ENCODE results near the gene JAKMIP1. TPM values are rescaled to one million over a fixed set of nuclear protein-coding genes. Genes with fewer than 3 reads are reported as not detected.

Gene JAKMIP1
- total RNA-seq (under 1 TPM; 0.15 to 0.28 TPM), polyA plus RNA-seq (under 1 TPM; 0.08 to 0.46 TPM)
- long read RNA-seq, donor 1 = 0 reads
- long read RNA-seq, donor 2 = 0 reads
- long read RNA-seq, donor 3 = 0 reads
- long read RNA-seq, donor 4 = 0 reads
- long read RNA-seq, donor 5 = 0 reads

DNA sequence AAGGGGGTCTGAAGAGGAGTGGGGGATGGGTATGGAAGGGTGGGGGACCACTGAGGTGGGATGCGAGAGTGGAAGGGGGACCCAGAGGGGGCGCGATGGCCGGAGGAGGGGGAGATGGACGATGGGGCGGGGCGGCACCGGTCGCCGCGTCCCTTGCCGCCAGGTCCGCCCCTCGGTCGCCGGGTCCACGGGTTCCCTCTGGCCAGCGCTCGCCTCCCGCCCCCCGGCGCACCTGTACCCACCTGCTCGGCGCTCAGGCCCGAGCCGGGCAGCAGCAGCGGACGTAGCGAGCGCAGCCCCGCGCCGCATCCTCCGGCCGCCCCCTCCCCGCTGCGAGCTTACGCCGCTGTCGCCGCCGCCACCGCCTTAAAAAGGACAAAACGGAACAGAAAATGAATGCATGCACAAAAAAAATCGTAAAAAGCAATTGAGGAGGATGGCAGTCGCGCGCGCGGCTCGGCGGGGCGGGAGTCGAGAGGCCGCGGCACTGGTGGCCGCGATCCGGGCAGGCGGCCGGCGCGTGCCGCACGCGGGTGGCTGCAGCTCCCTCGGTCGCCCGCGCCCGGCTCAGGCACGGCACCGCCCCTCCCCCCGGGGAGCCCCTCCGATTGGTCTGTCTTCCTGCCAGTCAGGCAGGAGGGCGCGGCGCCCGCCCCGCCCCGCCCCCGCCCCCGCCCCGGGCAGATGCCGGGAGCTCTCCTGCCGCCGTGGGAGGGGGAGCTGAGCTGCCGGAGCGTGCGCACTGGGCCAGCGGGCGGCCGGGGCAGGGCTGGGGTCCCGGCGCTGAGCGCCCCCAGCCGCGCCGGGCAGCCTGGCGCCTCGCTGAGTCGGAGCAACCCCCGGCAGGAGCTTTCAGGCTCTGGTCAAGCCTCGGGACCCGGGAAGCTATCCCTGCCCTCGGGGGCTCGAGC, at the start of gene JAKMIP1:
Gene JAKMIP1 (minus strand): TSS at position 539 of the 911 bp plus-strand sequence. CDS start 87,699 bp downstream, outside the sequence.
- H3K9ac ChIP-seq (ENCODE audit: insufficient read depth in 1 of 2, low read length in 2 of 2) = no peak within 1 kb of the TSS
- WGBS, 2 donors = 1% methylated on average over 62 to 106 of the region's 107 CpGs

DNA sequence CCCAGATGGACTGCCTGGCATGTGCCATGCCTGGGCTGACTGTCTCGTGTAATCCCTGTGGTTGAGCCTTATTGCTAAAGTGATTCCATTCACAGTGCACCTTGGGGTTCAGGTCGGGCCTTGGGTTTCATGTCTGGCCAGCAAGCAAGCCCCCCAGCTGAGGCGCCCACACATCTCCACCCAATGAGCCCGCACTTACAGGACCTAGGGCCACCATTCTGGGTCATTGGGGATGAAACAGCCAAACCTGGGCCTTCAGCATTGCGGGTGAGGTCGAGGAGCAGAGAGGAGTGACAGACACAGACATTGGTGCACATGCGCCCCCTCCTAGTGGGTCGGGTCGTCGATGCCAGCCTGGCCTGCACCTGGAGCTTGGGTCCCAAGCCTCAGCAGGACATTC, 48.0 kb upstream of the JAKMIP1 start:
- H3K27me3 ChIP-seq (ENCODE audit: control insufficient read depth in 3 of 3, insufficient read depth in 3 of 3, low read length in 2 of 3) = peaks cover 8 to 40% (median 9%) of the 10 kb centered on the region in 3 donors
- peaks cover 0 to 6% (median 0%) of the 10 kb centered on the region in 5 donors for H3K4me1 ChIP-seq (ENCODE audit: control insufficient read depth in 5 of 5, insufficient read depth in 5 of 5, low read length in 5 of 5)
- H3K4me3 ChIP-seq = no peak overlapping the region
- no peak overlapping the region for H3K9ac ChIP-seq (ENCODE audit: insufficient read depth in 1 of 2, low read length in 2 of 2)
- H3K36me3 ChIP-seq (ENCODE audit: control insufficient read depth in 4 of 4, insufficient read depth in 4 of 4, low read length in 4 of 4) = no peaks in the 10 kb centered on the region
- 75 to 83% methylated on average over 10 of the region's 10 CpGs for WGBS, 2 donors
- ATAC-seq (ENCODE audit: insufficient read depth, low FRiP score) (no peak), DNase-seq (no peak)
- TF ChIP-seq, protein P1, sequence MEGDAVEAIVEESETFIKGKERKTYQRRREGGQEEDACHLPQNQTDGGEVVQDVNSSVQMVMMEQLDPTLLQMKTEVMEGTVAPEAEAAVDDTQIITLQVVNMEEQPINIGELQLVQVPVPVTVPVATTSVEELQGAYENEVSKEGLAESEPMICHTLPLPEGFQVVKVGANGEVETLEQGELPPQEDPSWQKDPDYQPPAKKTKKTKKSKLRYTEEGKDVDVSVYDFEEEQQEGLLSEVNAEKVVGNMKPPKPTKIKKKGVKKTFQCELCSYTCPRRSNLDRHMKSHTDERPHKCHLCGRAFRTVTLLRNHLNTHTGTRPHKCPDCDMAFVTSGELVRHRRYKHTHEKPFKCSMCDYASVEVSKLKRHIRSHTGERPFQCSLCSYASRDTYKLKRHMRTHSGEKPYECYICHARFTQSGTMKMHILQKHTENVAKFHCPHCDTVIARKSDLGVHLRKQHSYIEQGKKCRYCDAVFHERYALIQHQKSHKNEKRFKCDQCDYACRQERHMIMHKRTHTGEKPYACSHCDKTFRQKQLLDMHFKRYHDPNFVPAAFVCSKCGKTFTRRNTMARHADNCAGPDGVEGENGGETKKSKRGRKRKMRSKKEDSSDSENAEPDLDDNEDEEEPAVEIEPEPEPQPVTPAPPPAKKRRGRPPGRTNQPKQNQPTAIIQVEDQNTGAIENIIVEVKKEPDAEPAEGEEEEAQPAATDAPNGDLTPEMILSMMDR (IDR thresholded peaks at IDR 0.05; ENCODE audit: control extremely low read depth, extremely low read depth) = no peak
- no peak overlapping the region for H3K27ac ChIP-seq (ENCODE audit: low read depth in 1 of 2, low read length in 1 of 2)
- peaks cover 0 to 15% (median 2%) of the 10 kb centered on the region in 4 donors for H3K9me3 ChIP-seq (ENCODE audit: control insufficient read depth in 4 of 4, insufficient read depth in 3 of 4, low read length in 3 of 4)

More for the DNA sequence above, at the start of gene JAKMIP1:
- TF ChIP-seq, protein P1 (IDR thresholded peaks at IDR 0.05; ENCODE audit: control extremely low read depth, extremely low read depth) = no peak
- DNase-seq = peak; percentile 74 to 91 (median 80)
- no peaks in the 10 kb centered on the region for H3K36me3 ChIP-seq (ENCODE audit: control insufficient read depth in 4 of 4, insufficient read depth in 4 of 4, low read length in 4 of 4)
- peak; percentile 68 for ATAC-seq (ENCODE audit: insufficient read depth, low FRiP score)
- H3K4me1 ChIP-seq (ENCODE audit: control insufficient read depth in 5 of 5, insufficient read depth in 5 of 5, low read length in 5 of 5) = peaks cover 0 to 11% (median 8%) of the 10 kb centered on the region in 5 donors
- H3K27me3 ChIP-seq (ENCODE audit: control insufficient read depth in 3 of 3, insufficient read depth in 3 of 3, low read length in 2 of 3) = peaks cover 0 to 36% (median 29%) of the 10 kb centered on the region in 3 donors
- H3K27ac ChIP-seq (ENCODE audit: low read depth in 1 of 2, low read length in 1 of 2) = no peak within 1 kb of the TSS
- peaks cover 0 to 14% (median 0%) of the 10 kb centered on the region in 4 donors for H3K9me3 ChIP-seq (ENCODE audit: control insufficient read depth in 4 of 4, insufficient read depth in 3 of 4, low read length in 3 of 4)
- peak within 1 kb of the TSS; percentile 49 for H3K4me3 ChIP-seq

DNA sequence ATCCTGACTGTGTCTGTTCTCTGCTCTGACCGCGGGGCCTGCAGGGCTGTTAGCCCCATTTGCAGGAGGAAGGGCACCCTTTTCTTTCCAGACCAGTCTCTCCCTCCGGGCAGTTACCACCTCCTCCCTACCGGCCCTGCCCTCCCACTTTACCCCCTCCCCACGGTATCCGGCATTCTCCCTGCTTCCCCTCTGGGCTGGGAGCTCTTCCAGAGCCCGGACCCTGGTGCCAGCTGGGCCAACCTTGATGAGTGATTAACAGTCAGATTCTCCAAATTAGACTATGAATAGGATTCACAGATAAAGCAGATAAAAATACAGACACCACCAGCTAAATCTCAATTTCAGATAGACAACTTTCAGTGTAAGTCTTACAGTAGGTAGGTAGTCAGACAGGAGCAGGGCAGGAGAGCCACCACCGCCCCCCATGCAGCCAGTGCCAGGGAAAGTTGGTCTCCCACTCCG, 45.9 kb upstream of the JAKMIP1 start:
- ATAC-seq (ENCODE audit: insufficient read depth, low FRiP score) (no peak), DNase-seq (no peak)
- Histone ChIP-seq H3K4me1 (ENCODE audit: control insufficient read depth in 5 of 5, insufficient read depth in 5 of 5, low read length in 5 of 5) (peaks cover 0 to 6% (median 0%) of the 10 kb centered on the region in 5 donors), H3K9ac (ENCODE audit: insufficient read depth in 1 of 2, low read length in 2 of 2) (no peak overlapping the region), H3K9me3 (ENCODE audit: control insufficient read depth in 4 of 4, insufficient read depth in 3 of 4, low read length in 3 of 4) (peaks cover 0 to 18% (median 2%) of the 10 kb centered on the region in 4 donors), H3K36me3 (ENCODE audit: control insufficient read depth in 4 of 4, insufficient read depth in 4 of 4, low read length in 4 of 4) (no peaks in the 10 kb centered on the region), H3K4me3 (no peak overlapping the region), H3K27ac (ENCODE audit: low read depth in 1 of 2, low read length in 1 of 2) (no peak overlapping the region), H3K27me3 (ENCODE audit: control insufficient read depth in 3 of 3, insufficient read depth in 3 of 3, low read length in 2 of 3) (peaks cover 8 to 50% (median 9%) of the 10 kb centered on the region in 3 donors)
- TF ChIP-seq, protein P1 (IDR thresholded peaks at IDR 0.05; ENCODE audit: control extremely low read depth, extremely low read depth) = no peak
- 42 to 53% methylated on average over 9 of the region's 9 CpGs for whole genome bisulfite sequencing, 2 donors
